GM19463 (cell line): ENCODE data around the gene CARD14.

ENCODE experiments used
- ATAC-seq: cut with Tn5 transposase; IDR thresholded peaks from one replicate; pipeline ENCODE4 v1.9.1; 2021; ENCODE audit warnings: mild to moderate bottlenecking, moderate library complexity; ENCODE audit not compliant: unreplicated experiment

Gene CARD14

DNA sequence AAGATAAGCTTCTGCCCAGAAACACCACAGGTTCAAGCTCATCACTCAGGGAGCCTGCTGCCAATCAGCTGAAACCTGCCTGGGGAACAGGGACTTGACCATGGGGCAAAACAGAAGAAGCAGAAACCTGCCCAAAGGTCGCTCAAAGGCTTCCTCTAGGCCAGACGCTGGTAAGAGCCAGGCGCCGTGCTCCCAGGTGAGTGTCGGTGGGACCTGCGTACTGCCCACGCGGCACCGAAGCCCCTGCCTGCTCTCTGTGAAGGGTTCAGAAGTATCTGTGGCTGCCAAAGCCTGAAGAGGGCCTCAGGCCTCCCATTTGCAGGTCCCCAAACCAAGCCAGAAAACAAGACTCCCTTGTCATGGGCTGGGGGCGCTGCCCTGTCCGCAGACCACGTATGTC lies 39.9 kb downstream of the CARD14 start:
- ATAC-seq: no peak

DNA sequence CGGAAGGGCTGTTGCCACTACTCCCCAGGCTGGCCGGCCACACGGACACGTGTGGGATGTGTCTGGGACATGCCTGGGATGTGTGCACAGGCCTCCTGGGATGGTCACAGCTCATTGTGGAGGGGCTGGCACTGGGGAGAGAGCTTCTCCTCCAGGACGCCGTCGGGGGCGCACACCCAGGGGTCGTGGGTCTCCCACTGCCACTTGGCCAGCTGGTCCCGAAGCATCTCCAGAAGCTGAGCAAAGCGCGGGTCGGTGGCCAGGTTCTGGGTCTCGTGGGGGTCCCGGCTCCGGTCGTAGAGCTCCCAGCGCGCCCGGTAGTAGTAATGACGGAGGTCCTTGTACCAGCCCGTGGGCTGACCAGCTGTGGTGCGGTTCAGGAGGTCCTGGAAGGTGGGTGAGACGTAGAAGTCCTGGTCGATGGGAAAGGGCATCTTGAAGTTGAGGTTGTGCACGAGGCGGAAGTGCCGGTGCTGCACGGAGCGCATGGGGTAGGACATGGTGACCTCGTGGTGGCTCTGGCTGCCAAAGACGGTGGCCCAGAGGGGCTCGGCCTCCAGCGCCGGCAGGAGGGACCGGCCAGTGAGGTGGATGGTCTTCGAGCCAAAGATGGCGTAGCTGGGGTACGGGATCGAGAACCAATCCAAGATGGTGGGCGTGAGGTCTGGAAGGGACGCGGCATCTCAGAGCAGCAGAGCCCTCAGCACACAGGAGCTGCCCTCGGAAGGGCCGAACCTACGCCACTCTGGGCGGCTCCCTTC lies 40.7 kb downstream of the CARD14 start:
- ATAC-seq: no peak

DNA sequence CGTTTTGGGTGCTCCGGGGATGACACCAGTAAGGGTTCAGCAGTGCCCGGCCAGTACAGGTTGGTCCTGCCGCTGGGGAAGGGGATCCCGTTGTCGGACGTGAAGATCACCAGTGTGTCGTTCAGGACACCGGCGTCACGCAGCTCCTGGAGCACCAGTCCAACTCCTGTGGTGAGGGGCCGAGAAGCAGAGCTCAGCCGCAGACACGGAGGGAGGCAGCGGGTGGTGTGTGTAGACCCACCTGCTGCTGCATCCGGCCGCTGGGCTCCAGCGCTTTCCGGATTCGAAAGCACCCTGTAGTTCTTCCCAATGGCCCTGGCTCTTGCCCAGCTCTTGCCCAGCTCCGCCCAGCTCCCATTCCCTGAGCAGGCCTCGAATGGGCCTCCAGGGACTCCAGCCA lies 42.3 kb downstream of the CARD14 start:
- no peak for ATAC-seq

DNA sequence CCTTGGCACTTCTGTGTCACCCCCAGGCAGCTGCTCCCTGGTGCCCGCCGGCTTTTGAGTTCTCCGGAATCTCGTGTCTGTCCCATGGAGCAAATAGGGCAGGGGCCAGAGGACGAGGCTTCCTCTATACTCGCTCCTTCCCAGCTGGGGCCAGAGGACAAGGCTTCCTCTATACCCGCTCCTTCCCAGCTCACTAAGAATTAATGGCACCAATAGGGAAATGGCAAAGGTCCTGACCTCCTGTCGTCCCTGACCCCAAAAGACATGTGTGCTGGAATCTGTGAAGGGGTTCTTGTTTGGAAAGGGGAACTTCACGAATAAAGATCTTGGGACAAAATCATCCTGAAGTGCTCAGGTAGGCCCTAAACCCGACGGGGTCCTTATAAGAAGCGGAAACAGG lies 42.7 kb downstream of the CARD14 start:
- ATAC-seq: no peak

DNA sequence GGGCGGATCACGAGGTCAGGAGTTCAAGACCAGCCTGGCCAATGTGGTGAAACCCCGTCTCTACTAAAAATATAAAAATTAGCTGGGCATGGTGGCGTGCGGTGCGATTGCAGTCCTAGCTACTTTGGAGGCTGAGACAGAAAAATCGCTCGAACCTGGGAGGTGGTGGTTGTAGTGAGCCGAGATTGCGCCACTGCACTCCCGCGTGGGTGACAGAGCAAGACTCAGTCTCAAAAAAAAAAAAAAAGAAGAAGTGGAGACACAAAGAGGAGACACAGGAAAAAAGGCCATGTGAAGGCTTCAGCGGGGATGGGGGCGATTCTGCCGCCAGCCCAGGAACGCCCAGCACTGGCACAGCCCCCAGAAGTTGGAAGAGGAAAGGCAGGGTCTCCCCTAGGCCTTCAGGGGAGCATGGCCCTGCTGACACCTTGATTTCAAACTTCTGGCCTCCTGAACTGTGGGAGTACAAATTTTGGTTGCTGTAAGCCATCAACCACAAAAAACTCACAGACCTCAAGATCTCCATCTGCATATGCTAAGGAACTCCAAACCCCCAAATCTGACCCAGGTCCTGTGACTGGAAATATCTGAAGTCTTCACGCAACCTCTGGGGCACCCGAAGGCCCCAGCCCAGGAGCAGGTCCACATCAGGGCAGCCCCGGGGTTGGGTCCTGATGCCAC lies 43.3 kb downstream of the CARD14 start:
- ATAC-seq: no peak

DNA sequence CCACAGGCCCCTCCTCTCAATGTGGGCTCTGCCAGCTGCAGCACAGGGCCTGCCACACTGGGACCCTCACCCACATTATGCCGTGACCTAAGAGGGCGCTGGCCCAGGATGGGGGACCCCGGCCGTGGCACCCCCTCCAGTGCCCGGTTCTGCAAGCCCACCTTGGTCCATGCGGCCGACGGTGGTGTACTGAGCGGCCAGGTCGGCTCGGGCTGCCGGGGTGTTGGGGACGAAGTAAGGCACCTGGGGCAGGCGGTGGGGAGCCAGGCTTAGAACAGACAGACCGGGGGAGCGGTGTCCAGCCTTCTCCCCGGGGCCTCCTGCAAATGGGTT lies 43.8 kb downstream of the CARD14 start:
- no peak for ATAC-seq

DNA sequence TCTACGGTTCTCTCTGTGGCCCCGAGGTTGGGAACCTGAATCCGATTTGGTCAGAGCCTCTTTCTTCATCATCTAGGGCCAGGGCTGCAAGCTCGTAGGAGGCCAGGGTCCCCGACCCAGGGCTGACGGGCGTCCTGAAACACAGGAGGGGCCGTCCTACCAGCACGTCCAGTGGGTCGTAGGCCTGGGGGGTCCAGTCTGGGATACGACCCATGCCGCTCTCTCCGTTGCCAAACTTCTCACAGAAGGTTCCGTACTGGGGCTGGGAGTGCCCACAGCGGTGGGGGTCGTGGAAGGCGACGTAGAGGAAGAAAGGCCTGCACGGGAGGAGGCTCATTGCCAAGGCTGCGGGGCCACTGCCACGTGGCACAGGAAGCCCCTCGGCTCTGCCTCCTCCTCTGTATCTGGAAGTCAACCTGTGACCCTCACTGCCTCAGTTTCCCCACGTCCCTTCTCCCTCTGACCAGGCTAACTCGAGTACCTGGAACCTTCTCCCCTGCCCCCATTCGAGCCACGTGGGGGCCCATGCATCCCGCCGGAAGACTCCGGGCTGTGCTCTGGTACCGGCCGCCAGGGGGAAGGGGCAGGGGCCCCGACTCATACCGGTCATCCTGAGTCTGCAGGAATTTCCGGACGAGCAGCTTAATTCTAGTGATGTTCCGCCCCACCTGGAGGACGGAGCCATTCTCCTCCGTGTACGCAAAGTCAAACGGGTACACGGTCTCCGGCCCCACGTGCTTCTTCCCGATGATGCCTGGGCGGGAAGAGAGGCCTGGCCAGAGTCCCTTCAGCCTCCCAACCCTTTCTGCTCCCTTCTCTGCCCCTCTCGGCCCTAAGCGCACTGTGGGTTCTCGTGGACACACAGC lies 44.4 kb downstream of the CARD14 start:
- no peak for ATAC-seq

DNA sequence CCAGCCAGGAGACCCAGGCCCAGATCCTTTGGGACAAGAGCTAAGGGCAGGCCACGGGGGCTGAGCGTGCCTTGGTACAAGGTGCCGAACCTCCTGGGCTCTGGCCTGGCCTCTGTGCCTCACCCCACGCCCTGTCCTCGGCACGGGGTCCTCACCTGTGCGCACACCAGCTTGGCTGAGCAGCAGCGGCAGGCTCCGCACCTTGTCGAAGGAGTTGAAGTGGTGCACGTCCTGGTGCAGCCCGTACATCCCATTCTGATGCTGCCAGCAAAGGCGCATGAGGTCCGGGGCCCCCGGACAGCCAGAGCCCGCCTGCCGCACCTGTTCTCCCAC lies 45.0 kb downstream of the CARD14 start:
- ATAC-seq: no peak

DNA sequence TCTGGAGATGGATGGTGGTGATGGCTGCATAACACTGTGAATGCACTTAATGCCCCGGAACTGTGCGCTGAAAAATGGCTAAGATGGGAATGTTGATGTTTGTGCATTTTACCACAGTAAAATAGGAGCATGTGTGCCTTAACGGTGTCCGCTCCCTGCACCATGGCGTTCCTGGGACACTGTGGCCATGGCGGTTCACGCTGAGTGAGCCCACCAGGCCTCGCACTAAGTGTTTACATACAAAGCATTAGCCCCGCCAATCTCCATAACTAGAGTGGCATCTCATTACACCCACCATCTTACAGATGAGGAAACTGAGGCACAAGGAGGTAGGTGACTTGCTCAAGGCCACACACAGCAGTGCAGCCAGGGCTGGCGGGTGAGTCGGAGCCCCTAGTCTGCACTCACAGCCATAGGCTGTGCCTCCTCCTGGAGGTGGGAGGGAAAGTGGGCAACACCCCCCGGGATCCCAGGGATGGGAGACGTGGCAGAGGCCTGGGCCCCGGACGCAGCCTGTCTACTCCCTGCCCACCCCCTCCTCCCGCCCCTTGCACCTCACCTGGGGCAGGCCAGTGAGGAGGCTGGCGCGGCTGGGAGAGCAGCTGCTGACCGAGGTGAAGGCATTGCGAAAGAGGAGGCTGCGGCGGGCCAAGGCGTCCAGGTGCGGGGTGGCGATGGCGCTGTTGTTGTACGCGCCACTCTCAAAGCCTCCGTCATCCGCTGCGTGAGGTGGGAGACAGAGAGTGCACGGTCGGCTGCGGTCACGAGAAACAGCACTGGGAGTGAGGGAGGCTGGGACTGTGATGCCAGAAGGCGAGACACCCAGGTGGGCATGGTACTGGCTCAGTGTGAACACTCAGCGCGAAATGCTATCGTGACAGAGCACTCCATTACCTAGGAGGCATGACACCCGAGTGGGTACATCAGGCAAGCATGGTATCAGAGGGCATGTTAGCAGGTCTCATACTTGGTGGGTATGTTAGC lies 46.9 kb downstream of the CARD14 start:
- no peak for ATAC-seq

DNA sequence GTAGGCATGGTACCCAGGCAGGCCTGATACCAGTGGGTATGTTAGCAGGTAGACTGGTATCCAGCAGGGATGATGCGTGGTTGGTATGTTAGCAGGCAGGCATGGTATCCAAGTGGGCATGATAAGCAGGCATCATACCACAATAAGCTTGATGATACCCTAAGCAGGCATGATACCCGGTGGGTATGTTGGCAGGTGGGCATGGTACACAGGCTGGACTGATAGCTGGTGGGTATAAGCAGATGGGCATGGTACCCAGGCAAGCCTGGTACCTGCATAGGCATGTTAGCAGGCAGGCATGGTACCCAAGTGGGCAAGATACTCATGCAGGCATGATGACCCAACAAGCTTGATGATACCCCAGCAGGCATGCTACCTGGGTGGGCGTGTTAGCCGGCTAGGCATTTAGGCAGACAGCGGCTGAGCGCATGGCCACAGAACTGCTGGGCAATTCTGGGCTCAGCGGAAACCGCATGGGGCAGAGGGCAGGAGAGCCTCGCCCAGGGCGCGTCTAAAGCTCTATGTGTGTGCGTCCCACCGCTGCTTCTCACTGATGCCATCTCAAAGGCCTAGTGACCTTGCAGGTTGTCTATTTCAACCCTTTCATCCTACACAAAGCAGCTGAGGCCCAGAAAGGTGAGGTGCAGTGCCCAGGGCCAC lies 48.0 kb downstream of the CARD14 start:
- ATAC-seq: no peak

DNA sequence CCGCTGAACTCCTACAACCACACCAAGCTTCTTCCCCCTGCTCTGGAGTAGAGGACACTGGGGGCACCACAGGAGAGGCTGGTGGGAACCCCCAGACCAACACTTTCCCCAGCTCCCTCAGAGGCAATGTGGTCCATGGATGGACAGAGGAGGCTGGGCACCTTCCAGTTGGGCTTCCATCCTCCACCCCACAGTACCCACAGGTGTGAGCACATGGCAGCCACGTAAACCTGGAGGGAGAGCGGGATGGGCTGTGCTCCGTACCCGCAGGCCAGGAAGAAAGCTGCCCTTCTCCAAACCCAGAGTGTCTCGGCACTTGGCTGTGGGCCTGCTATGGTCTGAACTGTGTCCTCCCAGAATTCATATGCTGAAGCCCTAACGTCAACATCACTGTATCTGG lies 48.6 kb downstream of the CARD14 start:
- ATAC-seq: no peak

DNA sequence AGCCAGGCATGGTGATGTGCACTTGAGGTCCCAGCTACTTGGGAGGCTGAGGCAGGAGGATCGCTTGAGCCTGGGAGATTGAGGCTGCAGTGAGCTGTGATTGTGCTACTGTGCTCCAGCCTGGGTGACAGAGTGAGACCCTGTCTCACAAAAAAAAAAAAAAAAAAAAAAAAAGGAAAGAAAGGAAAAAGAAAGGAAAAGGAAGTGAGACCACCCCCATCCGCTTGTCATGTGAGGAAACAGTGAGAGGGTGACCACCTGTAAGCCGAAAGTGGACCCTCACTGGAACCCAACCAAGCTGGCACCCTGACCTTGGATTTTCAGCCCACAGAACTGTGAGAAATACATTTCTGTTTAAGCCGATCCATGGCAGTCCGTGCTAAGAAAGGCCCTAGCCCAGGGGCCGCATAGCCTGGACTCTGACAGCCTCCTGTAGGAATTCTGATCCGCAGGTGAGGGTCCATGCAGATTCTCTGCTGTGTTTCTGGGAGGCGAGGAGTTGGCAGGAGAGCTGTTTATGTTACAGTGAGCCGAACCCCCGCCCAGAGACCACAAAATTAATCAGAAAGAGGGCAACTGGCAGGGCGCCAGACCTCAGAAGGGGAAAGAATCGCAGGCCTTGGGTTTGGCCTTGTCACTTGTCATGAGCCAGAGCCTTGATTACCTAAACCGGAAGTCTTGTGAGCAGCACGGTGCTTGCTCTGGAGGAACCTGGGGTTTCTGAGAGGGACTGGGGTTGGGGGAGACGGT lies 49.4 kb downstream of the CARD14 start:
- ATAC-seq: peak; percentile 56

DNA sequence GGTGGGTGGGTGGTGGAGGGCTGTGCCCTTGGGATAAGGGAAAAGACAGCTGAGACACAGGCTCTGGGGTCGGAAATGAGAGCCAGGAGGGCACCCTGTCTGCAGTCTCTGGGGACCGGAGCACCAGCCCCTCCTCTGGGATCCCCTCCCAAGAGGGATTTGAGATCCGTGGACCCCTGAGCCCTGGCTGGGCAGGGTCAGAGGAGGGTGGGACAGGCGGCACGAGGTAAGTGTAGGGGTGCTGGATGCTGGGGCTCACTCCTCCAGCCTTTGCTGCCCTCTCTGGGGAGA lies 49.9 kb downstream of the CARD14 start:
- ATAC-seq: peak; percentile 21

DNA sequence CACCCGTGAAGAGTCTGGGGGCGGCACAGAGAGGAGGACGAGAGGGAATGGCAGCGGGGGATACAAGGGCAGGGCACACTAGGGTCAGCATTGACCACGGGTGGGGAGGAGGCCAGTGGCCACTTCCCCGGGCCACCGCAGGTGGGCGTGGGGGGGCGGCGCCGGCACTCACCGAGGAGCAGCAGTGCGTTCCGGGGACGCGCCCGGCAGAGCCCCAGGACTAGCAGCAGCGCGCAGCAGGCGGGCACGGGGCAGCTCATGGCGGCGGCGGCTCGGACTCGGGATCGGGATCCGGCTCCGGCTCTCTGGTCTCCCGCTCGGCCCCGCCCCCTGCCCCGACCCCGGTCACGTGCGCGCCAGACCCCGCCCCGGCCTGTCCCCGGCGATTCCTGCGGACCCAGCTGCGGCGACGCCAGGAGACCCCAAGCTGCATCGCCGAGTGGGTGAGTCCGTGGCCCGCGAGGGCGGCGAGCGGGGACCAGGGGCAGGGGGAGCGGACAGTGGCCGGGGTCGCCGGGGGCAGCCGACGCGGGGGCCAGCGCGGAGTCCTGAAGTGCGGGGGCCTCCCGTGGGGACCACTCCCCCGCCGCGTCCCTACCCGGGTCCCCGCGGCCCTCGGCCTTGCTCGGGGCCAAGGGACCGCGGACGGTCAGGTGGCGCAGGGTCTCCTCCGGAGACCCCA lies 50.4 kb downstream of the CARD14 start, which contains the start of the genes SGSH and SLC26A11:
Gene SGSH (minus strand): TSS at position 280 of the 682 bp plus-strand sequence. CDS start 20 bp downstream, at position 260.
Gene SLC26A11 (plus strand): TSS at position 374 of the 682 bp plus-strand sequence. CDS start 1,134 bp downstream, outside the sequence.
- peak; percentile 47 for ATAC-seq

DNA sequence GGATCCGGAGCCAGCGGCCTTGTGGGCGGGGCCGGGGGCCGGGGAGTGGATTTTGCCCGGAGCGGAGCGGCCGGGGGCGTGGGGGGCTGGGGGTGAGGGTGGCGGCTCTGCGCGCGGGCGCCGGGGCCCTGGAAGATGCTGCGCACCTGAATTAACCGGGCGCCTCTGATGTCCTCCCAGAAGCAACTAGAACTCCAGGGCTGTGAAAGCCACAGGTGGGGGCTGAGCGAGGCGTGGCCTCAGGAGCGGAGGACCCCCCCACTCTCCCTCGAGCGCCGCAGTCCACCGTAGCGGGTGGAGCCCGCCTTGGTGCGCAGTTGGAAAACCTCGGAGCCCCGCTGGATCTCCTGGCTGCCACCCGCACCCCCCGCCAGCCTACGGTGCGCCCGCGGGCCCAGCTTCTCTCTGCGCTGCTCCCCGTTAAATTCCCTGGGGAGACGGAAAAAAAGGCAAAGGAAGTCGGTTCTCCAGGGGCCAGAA lies 50.9 kb downstream of the CARD14 start:
- ATAC-seq: no peak

DNA sequence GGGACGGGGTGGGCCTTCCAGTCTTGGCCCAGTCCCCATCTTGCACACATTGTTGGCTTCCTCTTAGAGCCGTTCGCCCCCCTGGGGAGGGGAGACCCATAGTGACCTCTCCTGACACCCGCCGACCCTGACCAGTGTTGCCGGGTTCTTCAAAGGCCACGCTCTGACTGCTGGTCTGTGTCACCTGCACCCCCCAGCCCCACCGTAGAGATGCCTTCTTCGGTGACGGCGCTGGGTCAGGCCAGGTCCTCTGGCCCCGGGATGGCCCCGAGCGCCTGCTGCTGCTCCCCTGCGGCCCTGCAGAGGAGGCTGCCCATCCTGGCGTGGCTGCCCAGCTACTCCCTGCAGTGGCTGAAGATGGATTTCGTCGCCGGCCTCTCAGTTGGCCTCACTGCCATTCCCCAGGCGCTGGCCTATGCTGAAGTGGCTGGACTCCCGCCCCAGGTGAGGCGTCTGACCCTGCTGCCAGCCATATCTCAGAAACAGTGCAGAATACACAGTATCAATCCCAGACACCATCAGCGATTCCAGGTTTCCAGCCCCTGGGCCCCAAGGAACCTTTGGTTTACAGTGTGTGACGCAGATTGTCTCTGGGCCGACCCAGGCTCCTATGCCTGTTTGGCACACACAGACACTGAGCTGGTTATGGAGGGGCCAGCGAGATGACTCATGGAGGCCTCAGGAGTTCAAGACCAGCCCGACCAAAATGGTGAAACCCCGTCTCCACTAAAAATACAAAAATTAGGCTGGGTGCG lies 51.7 kb downstream of the CARD14 start:
- ATAC-seq: no peak

DNA sequence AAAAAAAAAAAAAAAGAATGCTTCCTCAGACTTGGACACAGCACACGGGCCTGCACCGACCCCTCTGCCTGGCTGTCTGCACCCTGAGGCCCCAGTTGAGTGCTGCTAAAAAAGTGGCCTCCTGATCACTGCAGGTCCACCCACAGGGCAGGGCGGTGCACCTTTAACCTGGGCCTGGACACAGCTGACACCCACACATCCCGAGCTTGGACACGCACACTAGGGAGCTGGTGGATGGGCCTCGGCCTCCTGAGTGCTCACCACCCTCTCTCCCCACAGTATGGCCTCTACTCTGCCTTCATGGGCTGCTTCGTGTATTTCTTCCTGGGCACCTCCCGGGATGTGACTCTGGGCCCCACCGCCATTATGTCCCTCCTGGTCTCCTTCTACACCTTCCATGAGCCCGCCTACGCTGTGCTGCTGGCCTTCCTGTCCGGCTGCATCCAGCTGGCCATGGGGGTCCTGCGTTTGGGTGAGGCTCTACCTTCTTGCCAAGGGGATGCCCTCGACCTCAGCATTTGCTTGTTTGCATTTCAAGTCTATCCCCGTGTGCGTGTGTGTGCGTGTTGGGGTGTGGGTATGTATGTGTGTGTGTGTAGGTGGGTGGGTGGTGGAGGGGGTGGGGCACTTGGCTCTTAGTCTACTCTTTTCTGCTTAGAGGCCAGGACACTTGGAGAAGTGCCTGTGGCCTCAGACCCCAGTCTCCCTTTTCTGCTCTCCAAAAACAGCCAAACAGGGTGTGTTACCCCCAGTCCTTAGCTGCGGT lies 52.7 kb downstream of the CARD14 start:
- ATAC-seq: no peak
